HepG2 (cell line): ENCODE results near the gene HAUS7. TPM values are rescaled to one million over a fixed set of nuclear protein-coding genes. Genes with fewer than 3 reads are reported as not detected.

Experiments
- ATAC-seq: fragments of 200-7000 bp; cut with Tn5 transposase; 3 replicates; pipeline ENCODE4 v1.9.1; 2020; ENCODE audit warnings: mild to moderate bottlenecking, moderate library complexity
- BruUV-seq: library from RNA; stranded (reverse); fragments of 400-500 nt; replicated peaks from 2 replicates; lab custom pipeline; 2021; lab: Mats Ljungman, UMichigan
- CTCF ChIA-PET: fragments of 300-600 bp; formaldehyde crosslinking; extraction: SDS; loops from one replicate; lab custom pipeline; 2021; ENCODE audit warnings: low total read pairs, inconsistent platforms, low intra/inter-chr PET ratio; lab: Yijun Ruan, JAX
- POLR2A ChIA-PET: fragments of 350-600 bp; sonication (Branson Sonifier 250); formaldehyde crosslinking; loops from one replicate; lab custom pipeline; 2020; ENCODE audit warnings: antibody characterized with exemption, inconsistent platforms; lab: Yijun Ruan, JAX
- DNase-seq: peaks from one replicate; pipeline ENCODE4 v3.0.0-alpha.2; 2015; ENCODE audit warnings: low spot score
- FAIRE-seq: peaks from 3 replicates; lab custom pipeline; 2011; peaks lifted over from hg19 to GRCh38; lab: Jason Lieb, UNC
- H2AFZ ChIP-seq: one replicate; pipeline ENCODE4 v1.6.1; 2011; ENCODE audit warnings: low read length, inconsistent platforms
- H3K27ac ChIP-seq: fragments of 300-600 bp; 3 replicates; pipeline ENCODE4 v1.8.0; 2011; ENCODE audit warnings: mixed run types, mild to moderate bottlenecking, mixed read lengths, low read length, inconsistent platforms; ENCODE audit not compliant: insufficient read depth; ENCODE audit errors: extremely low read length
- H3K27me3 ChIP-seq, 2 experiments: fragments of 200-600 bp in 1 of 2; 2 replicates in 1 of 2; 3 replicates in 1 of 2; pipeline versions ENCODE4 v1.6.0 to v1.8.0; 2011; ENCODE audit warnings: low read length in 2 of 2, mild to moderate bottlenecking in 2 of 2, moderate library complexity in 2 of 2, inconsistent platforms in 1 of 2; ENCODE audit not compliant: insufficient read depth in 2 of 2, control insufficient read depth in 1 of 2
- H3K36me3 ChIP-seq, 2 experiments: fragments of 200-600 bp in 1 of 2; replicated peaks in 1 of 2; 2 replicates in 1 of 2; 3 replicates in 1 of 2; pipeline versions ENCODE4 v1.5.1 to v1.8.0; 2011; ENCODE audit warnings: low read length in 2 of 2, inconsistent platforms in 1 of 2; ENCODE audit not compliant: insufficient read depth in 2 of 2, control insufficient read depth in 1 of 2
- H3K4me1 ChIP-seq: 2 replicates; pipeline ENCODE4 v1.5.1; 2012; ENCODE audit warnings: low read length, inconsistent platforms; ENCODE audit not compliant: insufficient read depth
- H3K4me2 ChIP-seq: 2 replicates; pipeline ENCODE4 v1.6.0; 2011; ENCODE audit warnings: low read depth, low read length, inconsistent platforms
- H3K4me3 ChIP-seq, 3 experiments: fragments of 200-600 bp in 1 of 3; sonication (generic), shearing (Covaris generic) in 1 of 3; replicated peaks in 1 of 3; 2 replicates each; pipeline ENCODE4 v1.5.1; 2011 to 2016; ENCODE audit warnings: low read length in 3 of 3, inconsistent platforms in 2 of 3, low read depth in 2 of 3, mild to moderate bottlenecking in 2 of 3, control low read depth in 1 of 3, mixed read lengths in 1 of 3; ENCODE audit not compliant: insufficient read depth in 1 of 3
- H3K79me2 ChIP-seq: one replicate; pipeline ENCODE4 v1.6.1; 2011; ENCODE audit warnings: low read length, inconsistent platforms; ENCODE audit not compliant: insufficient read depth
- H3K9ac ChIP-seq: 2 replicates; pipeline ENCODE4 v1.6.0; 2011; ENCODE audit warnings: mild to moderate bottlenecking, low read depth, low read length, inconsistent platforms; ENCODE audit not compliant: insufficient read depth
- H3K9me3 ChIP-seq: 2 replicates; pipeline ENCODE4 v1.5.1; 2012; ENCODE audit warnings: mild to moderate bottlenecking, low read length
- H4K20me1 ChIP-seq: 2 replicates; pipeline ENCODE4 v1.6.0; 2011; ENCODE audit warnings: inconsistent platforms, mild to moderate bottlenecking, low read length, moderate library complexity; ENCODE audit not compliant: insufficient read depth
- CC2D1A ChIP-seq: sonication (generic); formaldehyde crosslinking; IDR thresholded peaks from 2 replicates; pipeline ENCODE4 v1.8.1; 2023; ENCODE audit warnings: mild to moderate bottlenecking, missing genetic modification reagents
- FOXC1 ChIP-seq: sonication (generic); formaldehyde crosslinking; IDR thresholded peaks from 2 replicates; pipeline ENCODE4 v1.8.0; 2022; ENCODE audit warnings: mild to moderate bottlenecking, missing genetic modification reagents, borderline replicate concordance
- KLF9 ChIP-seq: IDR thresholded peaks from 2 replicates; pipeline ENCODE4 v1.6.1; 2016; ENCODE audit warnings: low read depth
- NFE2L2 ChIP-seq: fragments of 150-350 bp; IDR thresholded peaks from 2 replicates; pipeline ENCODE4 v1.6.1; 2014; ENCODE audit warnings: low read length
- NKX3-1 ChIP-seq: sonication (generic); formaldehyde crosslinking; IDR thresholded peaks from 2 replicates; pipeline ENCODE4 v1.5.0; 2020; ENCODE audit warnings: missing genetic modification reagents
- STAT5B ChIP-seq: sonication (generic); formaldehyde crosslinking; IDR thresholded peaks from 2 replicates; pipeline ENCODE4 v1.4.0; 2020; ENCODE audit warnings: missing genetic modification reagents
- TCF12 ChIP-seq, 2 experiments: fragments of 450-650 bp in 1 of 2; sonication (generic) in 1 of 2; formaldehyde crosslinking in 1 of 2; IDR thresholded peaks; 2 replicates each; pipeline versions ENCODE4 v1.6.1 to v1.8.0; 2017 to 2022; ENCODE audit warnings: antibody characterized with exemption in 1 of 2, mild to moderate bottlenecking in 1 of 2, missing genetic modification reagents in 1 of 2, moderate library complexity in 1 of 2
- ZBTB20 ChIP-seq: sonication (generic); formaldehyde crosslinking; IDR thresholded peaks from 2 replicates; pipeline ENCODE4 v1.8.1; 2023; ENCODE audit warnings: missing genetic modification reagents, low read depth, mild to moderate bottlenecking, borderline replicate concordance
- ZNF496 ChIP-seq: sonication (generic); formaldehyde crosslinking; IDR thresholded peaks from 2 replicates; pipeline ENCODE4 v1.8.1; 2023; ENCODE audit warnings: mild to moderate bottlenecking, moderate library complexity, missing genetic modification reagents; ENCODE audit not compliant: insufficient replicate concordance
- ZNF776 ChIP-seq: sonication (generic); formaldehyde crosslinking; IDR thresholded peaks from 2 replicates; pipeline ENCODE4 v1.4.0; 2020; ENCODE audit warnings: mild to moderate bottlenecking, missing genetic modification reagents
- ZSCAN20 ChIP-seq: sonication (generic); formaldehyde crosslinking; IDR thresholded peaks from 2 replicates; pipeline ENCODE4 v1.4.0; 2020; ENCODE audit warnings: missing genetic modification reagents, mild to moderate bottlenecking, borderline replicate concordance
- WGBS: methylation state at CpG from one replicate; pipeline ENCODE4 v1.1.6; 2017; ENCODE audit warnings: low lambda C conversion rate; 5-methylcytosine and 5-hydroxymethylcytosine counted together
- in situ Hi-C: cut with HindIII; loops from 2 replicates; pipeline ENCODE4 v1.10.0; 2017; ENCODE audit warnings: low pct_unique_long_range_greater_than_20kb; ENCODE audit not compliant: extremely low pct_ligation_motif_present
- intact Hi-C: fragments of 100-400 bp; cut with micrococcal nuclease; formaldehyde crosslinking; loops from one replicate; pipeline ENCODE4 v1.10.0; 2022; ENCODE audit not compliant: unreplicated experiment
- polyA plus RNA-seq, 8 experiments: library from polyadenylated mRNA; depleted of rRNA in 3 of 8; stranded (reverse) in 7 of 8; unstranded in 1 of 8; fragments of >200 nt; fragmentation: Illumina TruSeq in 4 of 8; extraction: Trizol in 4 of 8; gene quantifications; 2 replicates each; pipeline versions ENCODE4 v1.2.1 to v1.2.3, GENCODE V29; 2011 to 2016; ENCODE audit warnings: low read depth in 4 of 8, missing spikeins in 1 of 8, mixed read lengths in 1 of 8; ENCODE audit not compliant: insufficient read depth in 1 of 8
- total RNA-seq, 5 experiments: library from RNA; depleted of rRNA; stranded (reverse); fragments of >200 nt; fragmentation: Illumina TruSeq; extraction: Trizol; gene quantifications; 2 replicates each; pipeline ENCODE4 v1.2.3, GENCODE V29; 2016; ENCODE audit warnings: low read depth in 1 of 5
- TF ChIP-seq, protein P1 (sequence below): fragments of 450-650 bp; IDR thresholded peaks from 2 replicates; pipeline ENCODE4 v1.6.1; 2016
- TF ChIP-seq, protein P2 (sequence below): sonication (generic); formaldehyde crosslinking; IDR thresholded peaks from 2 replicates; pipeline ENCODE4 v1.5.0; 2020; ENCODE audit warnings: mild to moderate bottlenecking, missing genetic modification reagents, borderline replicate concordance
- TF ChIP-seq, protein P3 (sequence below): sonication (generic); formaldehyde crosslinking; IDR thresholded peaks from 2 replicates; pipeline ENCODE4 v1.9.0; 2022; ENCODE audit warnings: missing genetic modification reagents, mild to moderate bottlenecking, borderline replicate concordance
- TF ChIP-seq, protein P4 (sequence below): sonication (generic); formaldehyde crosslinking; IDR thresholded peaks from 2 replicates; pipeline ENCODE4 v1.9.0; 2021; ENCODE audit warnings: missing genetic modification reagents, mild to moderate bottlenecking, borderline replicate concordance

HAUS7 gene
- total and polyA plus RNA-seq, 2 of the 13 experiments (the other 11 are each of a cell fraction or from before 2014, with no cell fraction given): 10.9 to 42.4 TPM

DNA sequence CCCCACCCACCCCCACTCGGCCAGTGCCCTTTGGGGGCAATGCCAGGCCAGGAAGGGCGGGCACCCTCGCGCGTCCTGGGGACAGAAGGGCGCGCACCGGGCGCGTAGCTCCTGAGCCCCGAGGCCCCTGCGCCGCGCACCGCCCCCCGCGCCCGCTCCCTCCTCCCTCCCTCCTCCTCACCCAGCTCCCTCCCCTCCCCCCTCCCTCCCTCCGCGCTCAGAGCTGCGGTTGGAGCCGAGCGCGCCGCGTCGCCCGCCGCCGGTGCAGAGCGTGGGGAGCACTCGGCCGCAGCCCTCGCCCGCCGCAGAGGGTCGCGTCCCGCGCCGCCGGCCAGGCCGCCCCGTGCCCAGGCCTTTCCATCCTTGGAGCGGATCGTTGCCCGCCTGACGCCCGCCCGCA, 47.0 kb upstream of the HAUS7 start, which contains the start of gene ATP2B3:
ATP2B3 (plus strand) TSS at position 220 of the 400 bp plus-strand sequence. CDS start 18,606 bp downstream, outside the sequence.
- no peak within 1 kb of the TSS for H3K4me2 ChIP-seq

More for the DNA sequence above, 47.0 kb upstream of the HAUS7 start, which contains the start of gene ATP2B3:
- H3K9me3 ChIP-seq: no peaks in the 10 kb centered on the region
- no TSS peak for BruUV-seq
- H3K27ac ChIP-seq: no peak within 1 kb of the TSS
- ChIA-PET POLR2A (no interaction called here), CTCF (no interaction called here)
- H3K4me1 ChIP-seq: no peaks in the 10 kb centered on the region
- intact Hi-C loops: no loop called here
- TF ChIP-seq NFE2L2 (no peak), TCF12 (IDR thresholded peaks at IDR 0.05) (no peak), TCF12 (CRISPR knock-in tag; IDR thresholded peaks at IDR 0.05) (no peak), ZNF776 (CRISPR knock-in tag) (no peak), KLF9 (CRISPR knock-in tag) (no peak), ZSCAN20 (CRISPR knock-in tag) (no peak), NKX3-1 (CRISPR knock-in tag) (no peak), CC2D1A (CRISPR knock-in tag) (no peak), ZBTB20 (CRISPR knock-in tag) (no peak), ZNF496 (CRISPR knock-in tag) (no peak), STAT5B (CRISPR knock-in tag) (no peak), FOXC1 (no peak)
- TF ChIP-seq, protein P1, sequence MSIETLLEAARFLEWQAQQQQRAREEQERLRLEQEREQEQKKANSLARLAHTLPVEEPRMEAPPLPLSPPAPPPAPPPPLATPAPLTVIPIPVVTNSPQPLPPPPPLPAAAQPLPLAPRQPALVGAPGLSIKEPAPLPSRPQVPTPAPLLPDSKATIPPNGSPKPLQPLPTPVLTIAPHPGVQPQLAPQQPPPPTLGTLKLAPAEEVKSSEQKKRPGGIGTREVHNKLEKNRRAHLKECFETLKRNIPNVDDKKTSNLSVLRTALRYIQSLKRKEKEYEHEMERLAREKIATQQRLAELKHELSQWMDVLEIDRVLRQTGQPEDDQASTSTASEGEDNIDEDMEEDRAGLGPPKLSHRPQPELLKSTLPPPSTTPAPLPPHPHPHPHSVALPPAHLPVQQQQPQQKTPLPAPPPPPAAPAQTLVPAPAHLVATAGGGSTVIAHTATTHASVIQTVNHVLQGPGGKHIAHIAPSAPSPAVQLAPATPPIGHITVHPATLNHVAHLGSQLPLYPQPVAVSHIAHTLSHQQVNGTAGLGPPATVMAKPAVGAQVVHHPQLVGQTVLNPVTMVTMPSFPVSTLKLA: no peak
- TF ChIP-seq, protein P2, sequence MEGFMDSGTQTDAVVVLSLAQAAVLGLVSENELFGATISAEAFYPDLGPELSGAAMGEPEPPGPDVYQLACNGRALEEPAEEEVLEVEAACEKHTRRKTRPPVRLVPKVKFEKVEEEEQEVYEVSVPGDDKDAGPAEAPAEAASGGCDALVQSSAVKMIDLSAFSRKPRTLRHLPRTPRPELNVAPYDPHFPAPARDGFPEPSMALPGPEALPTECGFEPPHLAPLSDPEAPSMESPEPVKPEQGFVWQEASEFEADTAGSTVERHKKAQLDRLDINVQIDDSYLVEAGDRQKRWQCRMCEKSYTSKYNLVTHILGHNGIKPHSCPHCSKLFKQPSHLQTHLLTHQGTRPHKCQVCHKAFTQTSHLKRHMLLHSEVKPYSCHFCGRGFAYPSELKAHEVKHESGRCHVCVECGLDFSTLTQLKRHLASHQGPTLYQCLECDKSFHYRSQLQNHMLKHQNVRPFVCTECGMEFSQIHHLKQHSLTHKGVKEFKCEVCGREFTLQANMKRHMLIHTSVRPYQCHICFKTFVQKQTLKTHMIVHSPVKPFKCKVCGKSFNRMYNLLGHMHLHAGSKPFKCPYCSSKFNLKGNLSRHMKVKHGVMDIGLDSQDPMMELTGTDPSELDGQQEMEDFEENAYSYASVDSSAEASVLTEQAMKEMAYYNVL (CRISPR knock-in tag): no peak
- TF ChIP-seq, protein P3, sequence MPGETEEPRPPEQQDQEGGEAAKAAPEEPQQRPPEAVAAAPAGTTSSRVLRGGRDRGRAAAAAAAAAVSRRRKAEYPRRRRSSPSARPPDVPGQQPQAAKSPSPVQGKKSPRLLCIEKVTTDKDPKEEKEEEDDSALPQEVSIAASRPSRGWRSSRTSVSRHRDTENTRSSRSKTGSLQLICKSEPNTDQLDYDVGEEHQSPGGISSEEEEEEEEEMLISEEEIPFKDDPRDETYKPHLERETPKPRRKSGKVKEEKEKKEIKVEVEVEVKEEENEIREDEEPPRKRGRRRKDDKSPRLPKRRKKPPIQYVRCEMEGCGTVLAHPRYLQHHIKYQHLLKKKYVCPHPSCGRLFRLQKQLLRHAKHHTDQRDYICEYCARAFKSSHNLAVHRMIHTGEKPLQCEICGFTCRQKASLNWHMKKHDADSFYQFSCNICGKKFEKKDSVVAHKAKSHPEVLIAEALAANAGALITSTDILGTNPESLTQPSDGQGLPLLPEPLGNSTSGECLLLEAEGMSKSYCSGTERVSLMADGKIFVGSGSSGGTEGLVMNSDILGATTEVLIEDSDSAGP (CRISPR knock-in tag): no peak
- TF ChIP-seq, protein P4, sequence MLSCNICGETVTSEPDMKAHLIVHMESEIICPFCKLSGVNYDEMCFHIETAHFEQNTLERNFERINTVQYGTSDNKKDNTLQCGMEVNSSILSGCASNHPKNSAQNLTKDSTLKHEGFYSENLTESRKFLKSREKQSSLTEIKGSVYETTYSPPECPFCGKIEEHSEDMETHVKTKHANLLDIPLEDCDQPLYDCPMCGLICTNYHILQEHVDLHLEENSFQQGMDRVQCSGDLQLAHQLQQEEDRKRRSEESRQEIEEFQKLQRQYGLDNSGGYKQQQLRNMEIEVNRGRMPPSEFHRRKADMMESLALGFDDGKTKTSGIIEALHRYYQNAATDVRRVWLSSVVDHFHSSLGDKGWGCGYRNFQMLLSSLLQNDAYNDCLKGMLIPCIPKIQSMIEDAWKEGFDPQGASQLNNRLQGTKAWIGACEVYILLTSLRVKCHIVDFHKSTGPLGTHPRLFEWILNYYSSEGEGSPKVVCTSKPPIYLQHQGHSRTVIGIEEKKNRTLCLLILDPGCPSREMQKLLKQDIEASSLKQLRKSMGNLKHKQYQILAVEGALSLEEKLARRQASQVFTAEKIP (CRISPR knock-in tag): no peak
- 49% methylated on average over 15 of the region's 50 CpGs for WGBS
- DNase-seq: no peak
- H4K20me1 ChIP-seq: no peaks in the 10 kb centered on the region
- no peak within 1 kb of the TSS for H3K9ac ChIP-seq
- no peak for ATAC-seq
- no peaks in the 10 kb centered on the region for H3K79me2 ChIP-seq
- H3K36me3 ChIP-seq: no peaks in the 10 kb centered on the region
- H3K4me3 ChIP-seq: no peak within 1 kb of the TSS
- H2AFZ ChIP-seq: no peak within 1 kb of the TSS
- peaks cover 0 to 10% of the 10 kb centered on the region in 2 experiments; a peak in 1 of 5 replicates for H3K27me3 ChIP-seq
- no peak for FAIRE-seq
- in situ Hi-C loops: no loop called here
